Astrocyte (in vitro differentiated cells and primary cell): Measurements from ENCODE around the gene ALOX15. TPM values are rescaled to one million over a fixed set of nuclear protein-coding genes. Genes with fewer than 3 reads are reported as not detected.
"Not testable (repeated sequence)": the region's sequence is repeated elsewhere in the genome, so short reads cannot be mapped to it uniquely, and the experiment has no call there.

ENCODE experiments used
- DNase-seq: peaks from one replicate; pipeline ENCODE4 v3.0.0-alpha.2; 2010; ENCODE audit warnings: low read depth
- FAIRE-seq: peaks from 2 replicates; lab custom pipeline; 2011; peaks lifted over from hg19 to GRCh38; lab: Jason Lieb, UNC
- H2AFZ ChIP-seq: 2 replicates; pipeline ENCODE4 v1.6.0; 2012; ENCODE audit warnings: low read depth, low read length, inconsistent platforms
- H3K27ac ChIP-seq: 2 replicates; pipeline ENCODE4 v1.5.1; 2011; ENCODE audit warnings: low read depth, low read length, inconsistent platforms
- H3K27me3 ChIP-seq: 2 replicates; pipeline ENCODE4 v1.6.0; 2011; ENCODE audit warnings: low read length, inconsistent platforms; ENCODE audit not compliant: insufficient read depth
- H3K36me3 ChIP-seq: 2 replicates; pipeline ENCODE4 v1.5.1; 2011; ENCODE audit warnings: low read length, inconsistent platforms; ENCODE audit not compliant: insufficient read depth
- H3K4me1 ChIP-seq: 2 replicates; pipeline ENCODE4 v1.5.1; 2011; ENCODE audit warnings: low read length, inconsistent platforms; ENCODE audit not compliant: insufficient read depth
- H3K4me2 ChIP-seq: 2 replicates; pipeline ENCODE4 v1.6.0; 2012; ENCODE audit warnings: low read length, inconsistent platforms
- H3K4me3 ChIP-seq: 2 replicates; pipeline ENCODE4 v1.5.1; 2011; ENCODE audit warnings: low read depth, mild to moderate bottlenecking, low read length, inconsistent platforms; ENCODE audit not compliant: insufficient read depth
- H3K79me2 ChIP-seq: 2 replicates; pipeline ENCODE4 v1.6.0; 2012; ENCODE audit warnings: mild to moderate bottlenecking, low read length, inconsistent platforms; ENCODE audit not compliant: insufficient read depth
- H3K9ac ChIP-seq: 2 replicates; pipeline ENCODE4 v1.6.0; 2012; ENCODE audit warnings: mild to moderate bottlenecking, low read length, inconsistent platforms
- H3K9me3 ChIP-seq: 2 replicates; pipeline ENCODE4 v1.5.1; 2012; ENCODE audit warnings: low read depth, mild to moderate bottlenecking, low read length, inconsistent platforms; ENCODE audit not compliant: insufficient read depth
- H4K20me1 ChIP-seq: 2 replicates; pipeline ENCODE4 v1.6.0; 2012; ENCODE audit warnings: low read length, inconsistent platforms; ENCODE audit not compliant: insufficient read depth
- H3K27ac Mint-ChIP-seq: one replicate; pipeline ENCODE4 v1.8.0; 2021; ENCODE audit warnings: mild to moderate bottlenecking, mixed read lengths; ENCODE audit not compliant: unreplicated experiment
- H3K27me3 Mint-ChIP-seq: one replicate; pipeline ENCODE4 v1.8.0; 2021; ENCODE audit warnings: low read depth, mixed read lengths; ENCODE audit not compliant: unreplicated experiment
- H3K36me3 Mint-ChIP-seq: one replicate; pipeline ENCODE4 v1.8.0; 2021; ENCODE audit warnings: low read depth, mixed read lengths; ENCODE audit not compliant: unreplicated experiment
- H3K4me1 Mint-ChIP-seq: one replicate; pipeline ENCODE4 v1.8.0; 2021; ENCODE audit warnings: low read depth, mixed read lengths; ENCODE audit not compliant: unreplicated experiment
- H3K4me3 Mint-ChIP-seq: one replicate; pipeline ENCODE4 v1.8.0; 2021; ENCODE audit warnings: mild to moderate bottlenecking, moderate library complexity, mixed read lengths; ENCODE audit not compliant: unreplicated experiment
- H3K9me3 Mint-ChIP-seq: one replicate; pipeline ENCODE4 v1.8.0; 2021; ENCODE audit warnings: mild to moderate bottlenecking, mixed read lengths; ENCODE audit not compliant: unreplicated experiment
- CTCF ChIP-seq: IDR thresholded peaks from 2 replicates; pipeline ENCODE4 v1.5.1; 2011; ENCODE audit warnings: low read depth, mild to moderate bottlenecking, inconsistent platforms, low read length, moderate library complexity; ENCODE audit not compliant: insufficient read depth
- EZH2 ChIP-seq: IDR thresholded peaks from 2 replicates; pipeline ENCODE4 v1.6.1; 2012; ENCODE audit warnings: mild to moderate bottlenecking, low read length, inconsistent platforms; ENCODE audit not compliant: insufficient read depth
- total RNA-seq: library from RNA; stranded (reverse); gene quantifications from 2 replicates; pipeline ENCODE4 v1.2.1, GENCODE V29; 2021

ALOX15 gene
- total RNA-seq, 1 donor from 2014 or later: 0.07 TPM

- no peak overlapping the region for H3K4me3 ChIP-seq
- Mint-ChIP-seq H3K4me1 (peaks cover 9% of the 10 kb centered on the region), H3K27me3 (peaks cover 2% of the 10 kb centered on the region), H3K27ac (peak overlapping the region; percentile 7), H3K36me3 (peaks cover 1% of the 10 kb centered on the region), H3K9me3 (peaks cover 1% of the 10 kb centered on the region), H3K4me3 (no peak overlapping the region)
- H3K27me3 ChIP-seq: peaks cover 2% of the 10 kb centered on the region
- no peaks in the 10 kb centered on the region for H4K20me1 ChIP-seq
- H3K4me2 ChIP-seq: peak overlapping the region; percentile 49
- DNase-seq (peak; percentile 10), FAIRE-seq (no peak)
- H3K36me3 ChIP-seq: no peaks in the 10 kb centered on the region
- H2AFZ ChIP-seq: no peak overlapping the region
- peaks cover 2% of the 10 kb centered on the region for H3K4me1 ChIP-seq
- no peak overlapping the region for H3K9ac ChIP-seq
- TF ChIP-seq EZH2 (no peak), CTCF (no peak)
- H3K79me2 ChIP-seq: no peaks in the 10 kb centered on the region
- H3K9me3 ChIP-seq: no peaks in the 10 kb centered on the region
- peak overlapping the region; percentile 46 for H3K27ac ChIP-seq
Measured at GRCh38 chr17:4657678-4658077, 16.2 kb upstream of the ALOX15 start.

DNA sequence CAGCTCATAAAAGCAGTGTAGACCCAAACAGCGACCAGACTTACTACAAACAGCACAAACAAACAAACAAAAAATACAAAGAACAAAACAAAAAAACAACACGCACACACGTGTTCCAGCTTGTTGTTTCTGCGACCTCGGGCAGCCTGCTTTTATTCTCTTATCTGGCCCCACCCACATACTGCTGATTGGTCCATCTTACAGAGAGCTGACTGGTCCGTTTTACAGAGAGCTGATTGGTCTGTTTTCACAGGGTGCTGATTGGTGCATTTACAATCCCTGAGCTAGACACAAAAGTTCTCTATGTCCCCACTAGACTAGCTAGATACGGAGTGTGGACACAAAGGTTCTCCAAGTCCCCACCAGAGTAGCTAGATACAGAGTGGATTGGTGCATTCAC lies 14.5 kb upstream of the ALOX15 start:
- not testable (repeated sequence) for H3K4me1 ChIP-seq, H3K4me1 Mint-ChIP-seq, H3K4me3 Mint-ChIP-seq, H3K4me3 ChIP-seq, H3K36me3 ChIP-seq, H3K36me3 Mint-ChIP-seq, H3K9ac ChIP-seq, FAIRE-seq, H2AFZ ChIP-seq, DNase-seq, H3K9me3 Mint-ChIP-seq, H3K27me3 ChIP-seq, H3K79me2 ChIP-seq, H3K9me3 ChIP-seq, H3K27ac ChIP-seq, H3K27me3 Mint-ChIP-seq, H3K27ac Mint-ChIP-seq, H4K20me1 ChIP-seq, H3K4me2 ChIP-seq

DNA sequence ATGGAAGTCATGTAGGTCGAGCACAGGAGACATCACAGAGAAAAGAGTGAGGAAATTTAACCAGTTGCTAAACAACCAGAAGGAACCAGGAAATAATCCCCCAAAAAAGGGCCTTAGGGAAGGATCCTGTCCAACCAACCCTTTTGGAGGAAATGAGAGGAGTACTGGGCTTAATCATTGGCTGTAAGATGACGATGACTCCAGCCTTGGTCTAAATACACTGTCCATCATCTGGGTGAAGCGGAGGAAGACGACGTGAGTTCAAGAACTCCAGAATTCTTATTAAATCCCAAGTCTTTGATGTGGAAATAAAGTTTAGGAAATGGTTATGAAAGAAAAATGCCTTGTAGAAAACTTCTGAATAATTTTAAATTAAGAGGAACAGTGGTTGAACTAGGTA lies 11.5 kb upstream of the ALOX15 start:
- Histone ChIP-seq H3K27ac (no peak overlapping the region), H3K79me2 (no peaks in the 10 kb centered on the region), H3K9ac (no peak overlapping the region), H3K4me1 (no peaks in the 10 kb centered on the region), H3K9me3 (no peaks in the 10 kb centered on the region), H2AFZ (no peak overlapping the region), H3K36me3 (no peaks in the 10 kb centered on the region), H3K27me3 (peaks cover 17% of the 10 kb centered on the region), H4K20me1 (no peaks in the 10 kb centered on the region), H3K4me3 (no peak overlapping the region), H3K4me2 (no peak overlapping the region)
- Mint-ChIP-seq H3K27ac (no peak overlapping the region), H3K36me3 (peaks cover 1% of the 10 kb centered on the region), H3K4me1 (peaks cover 2% of the 10 kb centered on the region), H3K27me3 (peaks cover 7% of the 10 kb centered on the region), H3K4me3 (no peak overlapping the region), H3K9me3 (peaks cover 1% of the 10 kb centered on the region)
- DNase-seq (no peak), FAIRE-seq (no peak)
- TF ChIP-seq CTCF: no peak
- no peak for TF ChIP-seq EZH2
